ENCODE measurements around the gene IL23A.
A peak's percentile ranks its signal among the peaks of the same experiment; 100 is the strongest.
"Not testable (repeated sequence)": the region's sequence is repeated elsewhere in the genome, so short reads cannot be mapped to it uniquely, and the experiment has no call there.

IL23A gene

GRCh38 chr12:56324206-56324605 lies 14.5 kb upstream of the IL23A start:
- no peak overlapping the region for H3K9ac ChIP-seq (ENCODE audit: low read depth in 1 of 2, low read length in 2 of 2)
- H3K4me3 ChIP-seq (ENCODE audit: low read length in 2 of 2): no peak overlapping the region
- peaks cover 67 to 75% of the 10 kb centered on the region in 2 donors for H3K36me3 ChIP-seq (ENCODE audit: control insufficient read depth in 2 of 2, insufficient read depth in 2 of 2, low read length in 2 of 2)

GRCh38 chr12:56326126-56326525 lies 12.6 kb upstream of the IL23A start:
- H3K27ac ChIP-seq (ENCODE audit: low read depth in 2 of 2, low read length in 2 of 2): no peak overlapping the region
- H3K36me3 ChIP-seq (ENCODE audit: control insufficient read depth in 2 of 2, insufficient read depth in 2 of 2, low read length in 2 of 2): peaks cover 57 to 67% of the 10 kb centered on the region in 2 donors

More at GRCh38 chr12:56324206-56324605, 14.5 kb upstream of the IL23A start:
- Histone ChIP-seq H3K27ac (ENCODE audit: low read depth in 2 of 2, low read length in 2 of 2) (no peak overlapping the region), H3K9me3 (ENCODE audit: control insufficient read depth in 2 of 2, low read length in 2 of 2) (no peaks in the 10 kb centered on the region), H3K27me3 (ENCODE audit: control insufficient read depth in 2 of 2, insufficient read depth in 2 of 2, low read length in 2 of 2) (no peaks in the 10 kb centered on the region), H3K4me1 (ENCODE audit: control insufficient read depth in 2 of 2, insufficient read depth in 2 of 2, low read length in 2 of 2) (no peaks in the 10 kb centered on the region)

GRCh38 chr12:56326533-56326932 lies 12.2 kb upstream of the IL23A start:
- H3K9me3 ChIP-seq (ENCODE audit: control insufficient read depth in 2 of 2, low read length in 2 of 2): no peaks in the 10 kb centered on the region
- H3K27me3 ChIP-seq (ENCODE audit: control insufficient read depth in 2 of 2, insufficient read depth in 2 of 2, low read length in 2 of 2): no peaks in the 10 kb centered on the region
- no peak overlapping the region for H3K27ac ChIP-seq (ENCODE audit: low read depth in 2 of 2, low read length in 2 of 2)
- no peak overlapping the region for H3K9ac ChIP-seq (ENCODE audit: low read depth in 1 of 2, low read length in 2 of 2)
- H3K36me3 ChIP-seq (ENCODE audit: control insufficient read depth in 2 of 2, insufficient read depth in 2 of 2, low read length in 2 of 2): peaks cover 57 to 67% of the 10 kb centered on the region in 2 donors
- H3K4me1 ChIP-seq (ENCODE audit: control insufficient read depth in 2 of 2, insufficient read depth in 2 of 2, low read length in 2 of 2): no peaks in the 10 kb centered on the region
- H3K4me3 ChIP-seq (ENCODE audit: low read length in 2 of 2): no peak overlapping the region

More at GRCh38 chr12:56326126-56326525, 12.6 kb upstream of the IL23A start:
- Histone ChIP-seq H3K9me3 (ENCODE audit: control insufficient read depth in 2 of 2, low read length in 2 of 2) (no peaks in the 10 kb centered on the region), H3K9ac (ENCODE audit: low read depth in 1 of 2, low read length in 2 of 2) (no peak overlapping the region), H3K27me3 (ENCODE audit: control insufficient read depth in 2 of 2, insufficient read depth in 2 of 2, low read length in 2 of 2) (no peaks in the 10 kb centered on the region), H3K4me3 (ENCODE audit: low read length in 2 of 2) (no peak overlapping the region), H3K4me1 (ENCODE audit: control insufficient read depth in 2 of 2, insufficient read depth in 2 of 2, low read length in 2 of 2) (no peaks in the 10 kb centered on the region)

DNA sequence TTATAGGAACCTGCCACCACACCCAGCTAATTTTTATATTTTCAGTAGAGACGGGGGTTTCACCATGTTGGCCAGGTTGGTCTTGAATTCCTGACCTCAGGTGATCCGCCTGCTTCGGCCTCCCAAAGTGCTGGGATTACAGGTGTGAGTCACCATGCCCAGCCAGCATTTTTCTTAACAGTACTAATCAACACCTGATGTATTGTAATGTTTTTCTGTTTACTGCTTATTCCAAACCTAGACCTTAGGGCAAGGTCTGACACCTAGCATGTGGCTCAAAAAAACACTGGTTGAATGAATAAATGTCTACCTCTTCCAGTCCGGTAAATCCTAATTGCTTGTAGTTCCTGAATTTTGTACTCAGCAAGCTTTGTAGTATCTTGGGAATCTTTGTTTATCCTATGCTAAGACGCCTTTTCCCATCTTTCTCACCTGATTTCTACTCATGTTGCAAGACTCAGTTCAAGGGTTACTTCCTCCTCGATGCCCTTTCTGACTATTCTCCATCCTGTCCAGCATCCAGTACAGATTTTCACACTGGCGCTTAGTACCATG lies 7.7 kb upstream of the IL23A start:
- Histone ChIP-seq H3K27ac (ENCODE audit: low read depth in 2 of 2, low read length in 2 of 2) (no peak overlapping the region), H3K9me3 (ENCODE audit: control insufficient read depth in 2 of 2, low read length in 2 of 2) (no peaks in the 10 kb centered on the region), H3K4me1 (ENCODE audit: control insufficient read depth in 2 of 2, insufficient read depth in 2 of 2, low read length in 2 of 2) (peaks cover 6 to 11% of the 10 kb centered on the region in 2 donors), H3K27me3 (ENCODE audit: control insufficient read depth in 2 of 2, insufficient read depth in 2 of 2, low read length in 2 of 2) (no peaks in the 10 kb centered on the region), H3K9ac (ENCODE audit: low read depth in 1 of 2, low read length in 2 of 2) (no peak overlapping the region), H3K36me3 (ENCODE audit: control insufficient read depth in 2 of 2, insufficient read depth in 2 of 2, low read length in 2 of 2) (peaks cover 18 to 25% of the 10 kb centered on the region in 2 donors), H3K4me3 (ENCODE audit: low read length in 2 of 2) (no peak overlapping the region)

DNA sequence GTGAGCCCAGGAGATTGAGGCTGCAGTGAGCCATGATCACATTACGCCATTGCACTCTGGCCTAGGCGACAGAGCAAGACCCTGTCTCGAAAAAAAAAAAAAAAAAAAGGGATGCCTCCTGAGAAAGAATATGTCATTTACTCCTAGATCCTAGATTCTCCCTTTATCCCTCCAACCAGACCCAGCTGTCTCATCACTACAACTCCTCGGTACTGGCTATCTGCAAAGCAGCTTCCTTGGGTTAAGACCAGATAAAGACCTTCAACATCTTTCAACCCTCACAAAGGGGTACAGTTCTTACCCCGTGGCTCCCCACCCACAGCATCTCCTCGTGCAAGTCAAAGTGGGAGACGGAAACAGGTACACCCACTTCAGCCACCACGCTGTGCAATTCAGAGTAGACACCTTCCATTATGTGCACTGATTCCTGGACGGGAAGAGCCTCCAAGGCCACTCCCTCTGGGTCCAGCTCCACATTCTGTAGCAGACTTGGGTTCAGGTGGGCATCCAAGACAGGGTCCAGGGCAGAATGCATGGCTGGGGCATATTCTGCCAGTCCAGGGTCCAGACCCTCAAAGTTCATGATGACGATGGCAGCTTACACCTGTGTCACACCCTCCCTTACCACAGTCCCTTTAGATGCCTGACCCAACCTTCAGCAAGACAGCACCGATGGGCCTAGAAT lies 6.0 kb upstream of the IL23A start:
- Histone ChIP-seq H3K9ac (ENCODE audit: low read depth in 1 of 2, low read length in 2 of 2) (peak overlapping the region; percentile 87 to 88), H3K27me3 (ENCODE audit: control insufficient read depth in 2 of 2, insufficient read depth in 2 of 2, low read length in 2 of 2) (no peaks in the 10 kb centered on the region), H3K27ac (ENCODE audit: low read depth in 2 of 2, low read length in 2 of 2) (peak overlapping the region; percentile 93 to 95), H3K4me3 (ENCODE audit: low read length in 2 of 2) (peak overlapping the region; percentile 74 to 93), H3K36me3 (ENCODE audit: control insufficient read depth in 2 of 2, insufficient read depth in 2 of 2, low read length in 2 of 2) (peaks cover 6 to 9% of the 10 kb centered on the region in 2 donors), H3K4me1 (ENCODE audit: control insufficient read depth in 2 of 2, insufficient read depth in 2 of 2, low read length in 2 of 2) (peaks cover 6 to 11% of the 10 kb centered on the region in 2 donors), H3K9me3 (ENCODE audit: control insufficient read depth in 2 of 2, low read length in 2 of 2) (no peaks in the 10 kb centered on the region)

DNA sequence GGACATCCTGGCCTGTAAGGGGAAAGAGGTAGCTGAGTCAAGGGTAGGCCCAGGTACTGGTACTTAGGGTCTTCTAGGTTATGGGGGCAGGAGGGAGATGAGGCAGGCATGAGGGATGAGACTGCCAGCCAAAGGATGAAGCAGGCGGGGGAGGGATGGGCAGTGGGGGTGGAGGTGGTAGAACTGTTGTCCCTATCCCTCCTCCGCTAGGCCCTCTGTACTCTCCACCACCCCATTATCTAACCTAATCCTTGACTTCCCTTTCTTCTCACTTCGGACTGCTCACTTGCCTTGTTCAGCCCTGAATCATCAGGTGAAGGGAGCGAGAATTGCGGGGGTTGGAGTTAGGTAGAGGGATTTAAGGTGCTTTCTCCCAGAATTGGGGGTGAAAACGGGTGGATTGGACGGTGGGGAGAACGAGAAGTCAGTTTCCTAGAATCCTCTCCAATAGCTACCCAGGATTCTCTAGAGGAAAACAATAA lies 5.4 kb upstream of the IL23A start:
- peak overlapping the region; percentile 87 to 88 for H3K9ac ChIP-seq (ENCODE audit: low read depth in 1 of 2, low read length in 2 of 2)
- peaks cover under 1 to 3% of the 10 kb centered on the region in 2 donors for H3K36me3 ChIP-seq (ENCODE audit: control insufficient read depth in 2 of 2, insufficient read depth in 2 of 2, low read length in 2 of 2)
- H3K4me3 ChIP-seq (ENCODE audit: low read length in 2 of 2): peak overlapping the region; percentile 74 to 93
- no peaks in the 10 kb centered on the region for H3K9me3 ChIP-seq (ENCODE audit: control insufficient read depth in 2 of 2, low read length in 2 of 2)
- no peaks in the 10 kb centered on the region for H3K27me3 ChIP-seq (ENCODE audit: control insufficient read depth in 2 of 2, insufficient read depth in 2 of 2, low read length in 2 of 2)
- peak overlapping the region; percentile 93 to 95 for H3K27ac ChIP-seq (ENCODE audit: low read depth in 2 of 2, low read length in 2 of 2)
- peaks cover 6 to 11% of the 10 kb centered on the region in 2 donors for H3K4me1 ChIP-seq (ENCODE audit: control insufficient read depth in 2 of 2, insufficient read depth in 2 of 2, low read length in 2 of 2)

DNA sequence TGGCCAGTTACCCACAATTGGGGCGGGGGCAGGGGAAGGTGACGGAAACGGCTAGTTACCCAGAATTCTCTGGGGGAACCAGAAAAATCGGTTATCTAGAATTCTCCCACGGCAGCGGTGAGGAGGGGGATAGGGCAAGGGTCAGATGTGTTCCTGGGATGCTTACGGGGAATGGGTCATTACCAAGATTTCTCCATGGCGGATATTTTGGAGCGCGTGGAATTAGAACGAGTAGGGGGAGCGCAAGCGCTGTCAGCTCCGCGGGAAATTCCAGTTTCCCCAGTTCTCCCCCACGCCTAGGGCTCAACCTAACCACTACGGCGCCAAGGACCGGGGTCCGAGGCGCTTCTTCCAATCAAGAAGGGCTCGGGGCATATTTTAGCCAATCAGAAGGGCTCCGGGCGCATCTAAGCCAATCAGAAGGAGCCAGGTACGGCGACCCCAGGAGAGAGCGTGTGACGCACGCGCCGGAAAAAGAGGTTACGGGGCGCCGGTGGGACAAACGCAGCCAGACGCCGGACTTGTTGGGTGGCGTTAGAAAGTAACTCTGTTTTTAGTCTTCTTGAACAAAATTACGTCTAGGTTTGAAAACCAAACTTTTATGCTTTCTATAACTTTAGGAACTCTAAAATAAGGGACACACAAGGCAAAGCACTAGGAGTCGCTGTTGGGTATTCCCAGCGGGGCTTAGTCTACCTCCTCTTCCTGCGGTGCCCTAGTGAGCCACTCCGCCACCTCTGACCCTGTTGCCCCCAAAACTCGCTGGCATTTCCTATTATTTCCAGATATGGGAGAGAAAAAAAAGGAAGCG lies 4.8 kb upstream of the IL23A start, which contains the start of gene PAN2:
Gene PAN2 (minus strand): TSS at position 322 of the 811 bp plus-strand sequence. CDS start 906 bp downstream, outside the sequence.
- H3K4me3 ChIP-seq (ENCODE audit: low read length in 2 of 2): peak within 1 kb of the TSS; percentile 74 to 93
- H3K4me1 ChIP-seq (ENCODE audit: control insufficient read depth in 2 of 2, insufficient read depth in 2 of 2, low read length in 2 of 2): peaks cover 6 to 11% of the 10 kb centered on the region in 2 donors
- no peaks in the 10 kb centered on the region for H3K9me3 ChIP-seq (ENCODE audit: control insufficient read depth in 2 of 2, low read length in 2 of 2)
- no peaks in the 10 kb centered on the region for H3K27me3 ChIP-seq (ENCODE audit: control insufficient read depth in 2 of 2, insufficient read depth in 2 of 2, low read length in 2 of 2)
- H3K36me3 ChIP-seq (ENCODE audit: control insufficient read depth in 2 of 2, insufficient read depth in 2 of 2, low read length in 2 of 2): no peaks in the 10 kb centered on the region
- peak within 1 kb of the TSS; percentile 87 to 88 for H3K9ac ChIP-seq (ENCODE audit: low read depth in 1 of 2, low read length in 2 of 2)
- peak within 1 kb of the TSS; percentile 93 to 95 for H3K27ac ChIP-seq (ENCODE audit: low read depth in 2 of 2, low read length in 2 of 2)

- H3K9me3 ChIP-seq (ENCODE audit: control insufficient read depth in 2 of 2, low read length in 2 of 2): no peaks in the 10 kb centered on the region
- H3K4me3 ChIP-seq (ENCODE audit: low read length in 2 of 2): peak overlapping the region; percentile 74 to 93
- H3K36me3 ChIP-seq (ENCODE audit: control insufficient read depth in 2 of 2, insufficient read depth in 2 of 2, low read length in 2 of 2): no peaks in the 10 kb centered on the region
- H3K9ac ChIP-seq (ENCODE audit: low read depth in 1 of 2, low read length in 2 of 2): peak overlapping the region; percentile 87 to 88
- H3K4me1 ChIP-seq (ENCODE audit: control insufficient read depth in 2 of 2, insufficient read depth in 2 of 2, low read length in 2 of 2): peaks cover 6 to 11% of the 10 kb centered on the region in 2 donors
- peak overlapping the region; percentile 93 to 95 for H3K27ac ChIP-seq (ENCODE audit: low read depth in 2 of 2, low read length in 2 of 2)
- H3K27me3 ChIP-seq (ENCODE audit: control insufficient read depth in 2 of 2, insufficient read depth in 2 of 2, low read length in 2 of 2): no peaks in the 10 kb centered on the region
These were observed 4.2 kb upstream of the IL23A start for GRCh38 chr12:56334490-56334793.

DNA sequence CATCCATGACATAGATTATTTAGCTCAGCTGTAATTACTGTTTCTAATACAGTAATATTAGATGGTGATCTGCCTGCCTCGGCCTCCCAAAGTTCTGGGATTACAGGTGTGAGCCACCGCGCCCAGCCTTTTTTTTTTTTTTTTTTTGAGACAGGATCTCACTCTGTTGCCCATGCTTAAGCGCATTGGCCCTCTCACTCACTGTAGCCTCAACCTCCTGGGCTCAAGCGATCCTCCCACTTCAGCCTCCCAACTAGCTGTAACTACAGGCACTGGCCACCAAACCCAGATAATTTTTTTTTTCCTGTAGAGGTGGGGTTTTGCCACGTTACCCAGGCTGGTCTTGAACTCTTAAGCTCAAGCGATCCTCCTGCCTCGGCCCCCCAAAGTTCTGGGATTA lies 3.2 kb upstream of the IL23A start:
- H3K9ac ChIP-seq (ENCODE audit: low read depth in 1 of 2, low read length in 2 of 2); H3K4me3 ChIP-seq (ENCODE audit: low read length in 2 of 2); H3K36me3 ChIP-seq (ENCODE audit: control insufficient read depth in 2 of 2, insufficient read depth in 2 of 2, low read length in 2 of 2); H3K27me3 ChIP-seq (ENCODE audit: control insufficient read depth in 2 of 2, insufficient read depth in 2 of 2, low read length in 2 of 2); H3K27ac ChIP-seq (ENCODE audit: low read depth in 2 of 2, low read length in 2 of 2); H3K9me3 ChIP-seq (ENCODE audit: control insufficient read depth in 2 of 2, low read length in 2 of 2): not testable (repeated sequence)
- peaks cover 6 to 11% of the 10 kb centered on the region in 2 donors for H3K4me1 ChIP-seq (ENCODE audit: control insufficient read depth in 2 of 2, insufficient read depth in 2 of 2, low read length in 2 of 2)

Data from mucosa of rectum (tissue), 2 donors.